GM12892 (cell line): ENCODE results near the gene FAF1.

Experiments
- POLR2A ChIP-seq: IDR thresholded peaks from 2 replicates; pipeline ENCODE4 v1.6.1; 2011; ENCODE audit warnings: low read depth, low read length, control low read depth
- POLR2AphosphoS5 ChIP-seq: IDR thresholded peaks from 2 replicates; pipeline ENCODE4 v1.6.1; 2011; ENCODE audit warnings: low read depth, low read length, control low read depth
- TAF1 ChIP-seq: IDR thresholded peaks from 2 replicates; pipeline ENCODE4 v1.6.1; 2011; ENCODE audit warnings: low read depth, mild to moderate bottlenecking, control low read depth, low read length, borderline replicate concordance

GRCh38 chr1:50878434-50878833, 81.6 kb downstream of the FAF1 start:
- TF ChIP-seq POLR2A (no peak), POLR2AphosphoS5 (no peak), TAF1 (no peak)
